NCI-H146 (cell line): ENCODE data around the gene NOL9.
A peak's percentile ranks its signal among the peaks of the same experiment; 100 is the strongest.
"Not testable (repeated sequence)": the region's sequence is repeated elsewhere in the genome, so short reads cannot be mapped to it uniquely, and the experiment has no call there.

Experiments used
- DNase-seq: peaks from one replicate; lab custom pipeline; 2025; lab: John Stamatoyannopoulos, UW

The NOL9 gene

GRCh38 chr1:6554031-6554906, at the start of gene NOL9:
Gene NOL9, minus strand, starts transcription at chr1:6554513. Its CDS starts 11 bp downstream, at chr1:6554502.
- DNase-seq: peak; percentile 83

- no peak for DNase-seq
Observed at GRCh38 chr1:6603238-6603914, 49.1 kb upstream of the NOL9 start.

DNA sequence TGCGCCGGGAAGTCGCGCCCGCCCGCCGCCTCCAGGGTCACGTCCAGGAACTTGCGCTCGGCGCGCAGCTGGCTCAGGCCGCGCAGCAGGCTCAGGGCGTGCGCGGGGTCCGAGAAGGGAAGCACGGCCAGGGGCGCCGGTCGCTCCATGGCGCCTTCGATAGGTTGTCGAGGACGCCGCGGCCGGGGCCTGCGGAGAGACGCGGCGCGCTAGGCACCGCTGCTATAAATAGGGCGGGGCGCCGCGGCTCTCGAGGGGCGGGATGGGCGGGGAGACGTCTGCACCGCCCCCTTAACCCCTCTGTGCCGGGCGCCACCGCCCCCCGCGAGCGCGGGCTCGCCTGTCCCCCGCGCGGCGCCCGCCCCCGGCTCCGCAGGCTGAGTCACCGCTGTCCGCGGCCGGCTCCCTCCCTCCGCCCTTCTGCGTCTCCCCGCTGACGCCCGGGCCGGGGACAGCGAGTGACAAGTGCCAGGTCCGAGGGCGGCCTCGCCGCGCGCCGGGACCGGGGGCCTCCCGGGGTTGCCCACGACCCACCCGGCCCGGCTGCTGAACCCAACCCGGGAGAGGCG, 48.4 kb upstream of the NOL9 start, which contains the start of gene KLHL21:
TSS of gene KLHL21 (minus strand) at position 201 of the 569 bp plus-strand sequence. CDS start at position 149, 52 bp downstream.
- peak; percentile 63 for DNase-seq

DNA sequence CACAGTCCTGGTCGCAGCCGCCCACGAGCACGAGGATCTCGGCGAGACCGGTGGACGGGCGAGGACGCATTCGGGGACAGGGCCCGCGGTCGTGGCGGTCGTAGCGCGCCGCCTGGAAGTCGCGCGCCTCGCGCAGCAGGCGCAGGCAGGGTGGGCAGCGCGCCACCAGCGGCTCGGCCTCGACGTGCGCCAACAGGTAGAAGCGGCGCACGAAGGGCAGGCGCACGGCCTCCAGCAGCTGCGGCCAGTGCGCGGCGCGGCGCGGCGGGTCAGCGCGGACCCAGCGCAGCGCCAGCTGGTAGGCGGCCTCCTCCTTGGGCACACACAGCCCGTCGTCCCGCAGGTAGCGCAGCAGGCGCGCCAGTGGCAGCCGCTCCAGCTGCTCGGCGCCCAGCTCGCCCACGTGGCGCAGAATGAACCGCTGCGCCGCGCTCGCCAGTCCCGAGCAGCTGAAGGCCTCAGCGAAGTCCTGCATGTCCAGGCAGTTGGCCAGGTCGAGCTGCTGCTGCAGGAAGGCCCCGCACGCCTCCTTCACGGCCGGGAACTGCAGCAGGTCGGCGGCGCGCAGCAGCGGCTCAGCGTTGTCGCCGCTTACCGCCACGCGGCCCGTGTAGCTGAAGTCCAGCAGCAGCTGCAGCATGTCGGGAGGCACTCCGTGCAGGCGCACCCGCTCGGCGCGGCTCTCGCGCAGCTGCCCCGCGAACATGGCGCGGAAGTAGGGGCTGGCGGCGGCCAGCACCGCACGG, 47.8 kb upstream of the NOL9 start:
- peak; percentile 63 for DNase-seq

GRCh38 chr1:6601049-6601922, 47.0 kb upstream of the NOL9 start:
- peak; percentile 41 for DNase-seq

- no peak for DNase-seq
Observed at GRCh38 chr1:6600410-6601048, 46.2 kb upstream of the NOL9 start.

DNA sequence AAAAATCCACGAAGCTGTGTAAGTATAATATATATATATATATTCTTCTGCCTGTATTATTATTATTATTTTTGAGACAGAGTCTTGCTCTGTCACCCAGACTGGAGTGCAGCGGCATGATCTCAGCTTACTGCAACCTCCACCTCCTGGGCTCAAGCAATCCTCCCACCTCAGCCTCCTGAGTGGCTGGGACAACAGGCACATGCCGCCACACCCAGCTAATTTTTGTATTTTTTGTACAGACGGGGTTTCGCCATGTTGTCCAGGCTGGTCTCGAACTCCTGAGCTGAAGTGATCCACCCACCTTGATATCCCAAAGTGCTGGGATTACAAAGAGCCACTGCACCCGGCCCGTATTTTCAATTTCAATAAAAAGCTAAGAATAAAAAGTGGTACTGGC, 45.7 kb upstream of the NOL9 start:
- DNase-seq: not testable (repeated sequence)

DNA sequence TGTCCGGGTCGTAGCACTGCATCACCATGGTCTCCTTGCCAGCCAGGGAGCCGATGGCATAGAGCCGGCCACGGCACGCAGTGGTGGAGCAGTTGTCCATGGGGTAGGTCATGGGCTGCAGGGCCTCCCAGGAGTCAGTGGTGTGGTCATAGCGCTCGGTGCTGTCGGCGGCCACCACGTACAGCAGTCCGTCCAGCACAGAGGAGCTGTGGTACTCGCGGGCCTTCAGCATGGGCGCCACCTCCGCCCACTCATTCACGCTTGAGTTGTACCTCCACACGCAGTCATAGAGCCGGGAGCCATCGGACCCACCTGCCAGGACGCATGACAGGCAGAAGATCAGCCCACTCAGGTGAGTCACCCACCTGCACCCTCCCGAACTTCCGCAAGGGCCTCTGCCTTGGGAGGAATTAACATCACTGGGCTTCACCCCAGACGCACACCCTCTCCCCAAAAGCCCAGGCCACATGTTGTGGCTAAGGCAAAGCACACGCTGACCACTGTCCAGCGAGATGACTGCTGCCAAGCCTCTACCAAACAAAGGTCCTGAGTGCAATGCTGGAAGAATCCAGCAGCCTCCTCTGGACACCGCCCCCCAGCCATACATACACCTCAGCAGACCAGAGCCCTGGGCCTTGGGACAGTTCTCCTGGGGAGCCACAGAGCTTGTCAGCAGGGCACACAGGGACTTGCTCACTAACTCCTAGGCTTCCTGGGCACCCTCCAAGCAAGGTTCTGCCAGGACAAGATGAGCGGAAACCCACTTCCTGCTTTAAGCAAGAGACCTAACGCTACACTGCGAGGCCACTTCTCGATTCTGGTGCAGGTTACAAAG, 45.0 kb upstream of the NOL9 start:
- DNase-seq: no peak

DNA sequence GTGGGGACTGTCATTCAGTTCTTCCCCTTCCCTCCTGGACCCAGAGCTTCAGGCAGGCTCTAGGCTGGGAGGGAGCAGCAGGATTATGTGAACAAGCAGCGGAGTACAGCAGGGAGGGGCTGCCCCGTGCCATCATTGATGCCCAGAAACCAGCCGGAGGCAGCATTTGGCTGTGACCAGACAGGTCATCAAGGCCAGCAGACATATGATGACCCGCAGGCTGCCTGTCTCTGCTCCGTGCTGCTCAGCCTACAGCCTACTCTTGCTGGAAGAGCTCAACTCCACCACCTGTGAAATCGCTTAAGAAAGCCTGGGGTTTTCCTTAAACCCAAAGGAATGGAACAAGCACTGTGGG, 43.4 kb upstream of the NOL9 start:
- DNase-seq: no peak

- DNase-seq: no peak
Observed at GRCh38 chr1:6596886-6597776, 42.8 kb upstream of the NOL9 start.

DNA sequence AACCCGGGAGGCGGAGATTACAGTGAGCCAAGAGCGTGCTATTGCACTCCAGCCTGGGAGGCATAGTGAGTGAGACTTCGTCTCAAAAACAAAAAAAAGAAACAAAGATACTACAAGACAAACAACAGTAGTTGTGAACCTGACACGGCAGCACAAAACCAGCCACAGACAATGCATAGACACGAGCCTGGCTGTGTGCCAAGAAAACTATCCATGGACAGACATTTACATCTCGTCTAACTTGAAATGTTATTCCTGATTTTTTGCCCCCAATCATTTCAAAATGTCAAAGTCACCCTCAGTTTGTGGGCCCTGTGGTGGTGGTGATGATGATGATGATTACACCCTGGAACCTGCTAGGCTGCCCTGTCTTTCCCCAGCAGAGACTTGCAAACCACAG, 42.0 kb upstream of the NOL9 start:
- no peak for DNase-seq

DNA sequence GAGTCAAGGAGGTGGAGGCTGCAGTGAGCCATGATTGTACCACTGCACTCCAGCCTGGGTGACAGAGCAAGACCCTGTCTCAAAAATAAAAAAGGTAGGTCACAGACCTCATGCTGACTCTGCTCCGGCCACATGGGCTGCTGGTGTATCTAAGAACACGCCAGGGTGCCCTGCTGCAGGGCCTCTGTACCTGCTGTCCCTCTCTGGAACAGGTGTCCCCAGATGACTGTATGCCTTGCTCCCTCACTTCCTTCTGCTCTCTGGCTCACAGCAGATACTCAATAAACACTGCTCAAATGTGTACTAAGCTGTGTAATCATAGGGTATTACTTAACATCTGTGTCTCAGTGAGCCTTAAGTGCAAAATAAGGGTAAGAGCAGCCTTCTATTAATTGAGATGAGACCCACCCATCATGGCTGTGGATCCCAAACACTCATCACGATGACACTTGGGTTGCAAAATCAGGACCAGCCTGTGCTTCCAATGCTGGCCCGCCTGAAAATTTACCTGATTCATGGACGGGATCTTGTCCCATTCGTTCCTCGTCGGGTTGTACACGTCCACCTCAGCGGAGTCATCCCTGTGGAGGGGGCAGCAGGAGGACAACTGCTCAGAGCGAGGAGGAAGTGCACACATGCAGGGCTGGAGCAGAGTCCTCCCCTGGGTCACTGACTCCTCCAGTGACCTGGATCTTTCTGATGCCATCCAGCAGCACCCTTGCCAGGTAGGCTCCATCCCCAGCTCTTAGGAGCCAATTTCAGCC, 40.8 kb upstream of the NOL9 start:
- no peak for DNase-seq

DNA sequence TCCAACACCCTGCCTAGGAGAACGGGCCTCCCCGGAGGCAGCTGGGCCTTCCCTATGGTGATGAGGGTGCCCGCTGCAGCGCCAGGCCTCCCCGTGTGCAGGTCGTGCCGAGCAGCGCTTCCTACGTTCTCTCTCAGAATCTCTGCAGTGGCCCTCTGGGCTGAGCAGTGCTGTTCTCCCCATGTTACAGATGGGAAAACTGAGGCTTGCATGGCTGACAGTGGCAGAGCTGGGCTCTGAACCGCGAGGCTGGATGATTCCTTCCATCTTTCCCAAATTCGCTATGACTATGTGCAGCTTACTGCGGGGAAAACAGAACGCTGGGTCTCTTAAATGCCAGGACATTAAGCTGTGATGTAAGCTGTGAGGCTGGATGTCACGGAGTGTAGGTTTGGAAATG, 39.5 kb upstream of the NOL9 start:
- no peak for DNase-seq

GRCh38 chr1:6592865-6593593, 38.7 kb upstream of the NOL9 start:
- DNase-seq: no peak

DNA sequence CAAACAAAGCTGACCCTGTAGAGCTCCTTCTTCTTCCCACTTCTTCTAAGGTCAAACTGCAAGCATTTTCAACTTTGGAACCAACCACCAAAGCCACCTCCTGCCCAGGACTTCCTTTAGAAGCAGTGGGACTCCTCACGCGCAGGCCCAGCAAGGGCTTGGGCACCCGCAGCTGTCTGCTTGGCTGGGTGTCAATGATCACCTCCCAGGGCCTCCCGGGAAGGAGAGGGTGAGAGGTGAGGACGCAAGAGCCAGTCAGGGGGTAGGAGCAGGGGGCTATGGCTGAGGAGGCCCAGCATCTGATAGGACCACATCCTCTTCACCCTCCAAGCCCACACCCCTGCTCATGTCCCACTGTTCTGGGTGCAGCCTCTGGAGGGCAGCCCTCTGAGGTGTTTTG, 38.1 kb upstream of the NOL9 start:
- DNase-seq: no peak

- DNase-seq: no peak
Observed at GRCh38 chr1:6591644-6592043, 37.3 kb upstream of the NOL9 start.

- DNase-seq: no peak
Observed at GRCh38 chr1:6591222-6591621, 36.9 kb upstream of the NOL9 start.
